ENCODE results near the gene FLT3.
A peak's percentile ranks its signal among the peaks of the same experiment; 100 is the strongest.
"Not testable (repeated sequence)": the region's sequence is repeated elsewhere in the genome, so short reads cannot be mapped to it uniquely, and the experiment has no call there.

Gene FLT3

DNA sequence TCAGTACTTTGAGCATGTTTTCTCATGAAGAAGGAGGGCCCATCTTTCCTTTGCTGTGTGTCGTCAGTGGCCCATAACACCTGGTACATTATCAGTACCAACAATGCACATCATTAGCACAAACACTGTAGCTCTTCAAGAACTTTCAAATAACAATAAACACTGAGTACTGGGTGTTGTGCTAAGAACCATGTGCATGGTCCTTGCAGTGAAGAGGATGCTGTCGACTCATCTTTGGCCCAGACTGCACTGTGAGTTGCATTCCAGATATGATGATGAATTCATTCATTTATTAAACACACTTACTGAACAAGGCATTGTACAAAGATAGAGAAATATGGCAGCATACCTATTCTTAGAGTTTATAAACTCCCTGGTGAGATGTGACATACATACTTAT lies 55.8 kb downstream of the FLT3 start:
- peak; percentile 70 for DNase-seq (ENCODE audit: low read depth)

DNA sequence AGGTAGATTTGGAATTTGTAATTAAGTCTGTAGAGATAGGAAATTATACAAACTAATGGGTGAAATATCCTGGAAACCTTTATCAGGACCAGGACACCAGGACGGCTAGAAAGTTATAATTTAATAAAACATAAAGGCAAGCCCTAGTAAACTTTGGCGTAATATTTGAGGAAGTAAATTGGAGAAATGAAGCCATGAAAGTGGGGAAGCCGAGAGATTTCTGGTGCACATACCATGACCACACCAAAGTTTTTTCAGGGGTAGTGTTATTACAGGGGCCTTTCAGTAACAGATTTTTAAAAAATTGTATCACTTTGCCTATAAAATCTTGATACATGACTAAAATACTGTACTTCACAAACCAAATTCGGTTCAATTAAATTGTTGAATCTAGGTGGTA lies 57.2 kb downstream of the FLT3 start:
- DNase-seq (ENCODE audit: low read depth): no peak

GRCh38 chr13:28041501-28041900 lies 58.9 kb downstream of the FLT3 start:
- no peak for DNase-seq (ENCODE audit: low read depth)

DNA sequence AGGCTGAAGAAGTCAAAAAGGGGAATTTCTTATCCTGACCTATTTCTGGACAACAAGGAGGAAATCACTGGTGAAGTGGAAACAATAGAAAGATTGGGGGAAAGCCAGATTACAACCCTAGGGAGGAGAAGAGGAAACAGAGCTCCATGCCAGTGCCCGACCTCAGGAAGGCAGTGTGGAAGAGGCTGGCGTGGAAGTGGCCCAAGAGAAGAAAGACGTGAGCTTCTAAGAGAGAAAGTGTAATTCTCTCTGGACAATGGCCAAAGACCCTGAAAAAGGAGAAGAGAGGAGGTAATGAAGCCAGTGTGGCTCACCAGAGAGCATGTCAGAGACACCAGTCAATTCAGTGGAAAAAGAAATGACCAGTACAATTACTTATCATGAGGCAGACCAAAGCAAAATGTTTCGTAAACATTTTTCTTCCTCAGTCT lies 59.3 kb downstream of the FLT3 start:
- DNase-seq (ENCODE audit: low read depth): no peak

DNA sequence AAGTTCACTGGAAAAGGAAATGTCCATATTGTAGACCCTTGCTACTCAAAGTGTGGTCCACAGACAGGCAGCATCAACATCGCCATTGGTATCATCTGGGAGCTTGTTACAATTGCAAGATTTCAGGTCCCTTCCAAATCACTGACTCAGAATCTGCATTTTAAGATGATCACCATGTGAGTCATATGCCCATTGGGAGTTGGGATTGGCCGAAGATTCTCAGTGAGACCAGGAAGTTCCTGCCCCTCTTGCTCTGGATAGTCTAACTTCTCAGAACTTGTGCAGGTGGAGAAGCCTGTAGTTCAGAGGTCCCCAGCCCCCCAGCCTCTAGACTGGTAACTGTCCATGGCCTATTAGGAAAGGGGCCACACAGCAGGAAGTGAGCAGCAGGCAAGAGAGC lies 63.0 kb downstream of the FLT3 start:
- DNase-seq (ENCODE audit: low read depth): peak; percentile 58

- DNase-seq (ENCODE audit: low read depth): peak; percentile 16
Measured at GRCh38 chr13:28035146-28035782, 65.1 kb downstream of the FLT3 start.

GRCh38 chr13:28033894-28034655 lies 66.3 kb downstream of the FLT3 start:
- no peak for DNase-seq (ENCODE audit: low read depth)

DNA sequence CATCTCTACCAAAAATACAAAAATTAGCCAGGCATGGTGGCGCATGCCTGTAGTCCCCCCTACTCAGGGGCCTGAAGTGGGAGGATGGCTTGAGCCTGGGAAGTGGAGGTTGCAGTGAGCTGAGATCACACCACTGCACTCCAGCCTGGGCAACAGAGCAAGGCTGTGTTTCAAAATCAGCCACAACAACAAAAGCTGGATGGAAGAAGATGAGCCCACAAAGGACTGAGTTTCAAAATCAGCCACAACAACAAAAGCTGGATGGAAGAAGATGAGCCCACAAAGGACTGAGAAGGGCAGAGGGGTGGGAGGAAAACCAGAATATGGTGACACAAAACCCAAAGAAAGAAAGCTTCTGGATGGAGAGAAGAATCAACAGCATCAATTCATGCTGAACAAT lies 67.9 kb downstream of the FLT3 start:
- DNase-seq (ENCODE audit: low read depth): not testable (repeated sequence)

GRCh38 chr13:28031896-28032288 lies 68.5 kb downstream of the FLT3 start:
- DNase-seq (ENCODE audit: low read depth): no peak

DNA sequence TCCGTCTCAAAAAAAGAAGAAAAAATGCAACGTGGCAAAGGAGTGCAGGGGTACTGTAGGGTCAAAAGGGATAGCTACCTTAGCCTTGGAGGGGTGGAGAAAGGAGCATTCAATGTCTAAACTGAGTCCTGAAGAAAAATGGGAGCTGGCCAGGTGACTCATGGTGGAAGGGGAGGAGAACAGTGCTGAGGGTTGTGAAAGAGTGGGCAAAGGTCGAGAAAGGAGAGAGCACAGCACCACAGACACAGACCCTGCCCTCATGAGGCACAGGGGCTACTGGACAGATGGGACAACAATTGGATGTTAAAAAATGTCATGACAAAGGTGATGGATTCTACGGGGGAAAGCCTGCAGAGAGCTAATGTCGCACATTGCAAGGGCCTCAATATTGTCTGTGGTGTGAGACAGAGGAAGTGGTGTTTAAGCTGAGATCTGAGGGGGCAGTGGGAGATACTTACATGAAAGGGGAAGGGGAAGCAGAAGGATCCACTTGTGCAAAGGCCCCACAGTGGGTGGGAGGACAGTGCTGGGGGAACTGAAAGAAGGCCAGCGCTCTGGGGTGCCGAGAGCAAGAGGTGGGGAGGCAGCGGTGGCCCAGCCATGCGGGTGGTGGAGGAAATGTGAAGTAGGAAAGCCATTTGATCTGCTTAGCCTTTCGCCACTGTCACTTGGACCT lies 69.0 kb downstream of the FLT3 start:
- DNase-seq (ENCODE audit: low read depth): no peak

GRCh38 chr13:28027607-28028364 lies 72.6 kb downstream of the FLT3 start:
- DNase-seq (ENCODE audit: low read depth): no peak

DNA sequence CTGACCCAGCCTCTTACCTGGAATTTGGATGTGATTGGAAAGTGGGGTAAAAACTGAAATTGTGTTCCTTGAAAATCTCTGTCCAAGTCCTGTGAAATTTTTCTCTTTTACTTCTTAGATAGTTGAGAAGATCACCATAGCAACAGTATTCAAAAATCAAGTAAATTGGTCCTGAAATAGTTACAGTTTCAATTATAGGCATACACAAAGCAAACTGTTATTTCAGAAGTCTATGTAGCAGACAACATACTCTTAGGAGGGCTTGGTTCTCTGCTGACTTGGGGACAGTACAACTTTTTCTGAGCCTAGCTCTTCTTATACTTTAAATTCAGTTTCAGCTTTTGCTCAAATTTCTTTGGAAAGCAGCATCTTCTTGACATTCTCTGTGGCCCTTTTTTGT lies 73.3 kb downstream of the FLT3 start:
- no peak for DNase-seq (ENCODE audit: low read depth)

DNA sequence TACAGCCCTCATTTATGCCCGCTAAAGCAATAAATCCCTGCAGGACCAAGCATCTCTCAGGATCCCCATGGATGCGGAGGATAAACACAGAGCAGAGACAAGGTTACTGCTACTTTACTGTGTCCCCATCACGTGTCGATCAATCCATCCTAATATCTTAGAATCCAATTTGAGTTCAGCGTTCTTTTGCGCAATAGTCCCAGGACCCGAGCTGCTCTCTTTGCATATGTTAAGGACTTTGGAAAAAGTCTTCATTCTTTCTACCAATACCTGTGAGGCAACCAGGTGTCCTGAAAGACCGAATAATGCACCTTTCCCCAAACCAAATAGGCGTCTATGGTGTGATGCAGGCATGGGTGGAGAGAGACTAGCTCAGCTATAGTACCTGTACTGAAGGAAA lies 73.9 kb downstream of the FLT3 start:
- DNase-seq (ENCODE audit: low read depth): no peak

DNA sequence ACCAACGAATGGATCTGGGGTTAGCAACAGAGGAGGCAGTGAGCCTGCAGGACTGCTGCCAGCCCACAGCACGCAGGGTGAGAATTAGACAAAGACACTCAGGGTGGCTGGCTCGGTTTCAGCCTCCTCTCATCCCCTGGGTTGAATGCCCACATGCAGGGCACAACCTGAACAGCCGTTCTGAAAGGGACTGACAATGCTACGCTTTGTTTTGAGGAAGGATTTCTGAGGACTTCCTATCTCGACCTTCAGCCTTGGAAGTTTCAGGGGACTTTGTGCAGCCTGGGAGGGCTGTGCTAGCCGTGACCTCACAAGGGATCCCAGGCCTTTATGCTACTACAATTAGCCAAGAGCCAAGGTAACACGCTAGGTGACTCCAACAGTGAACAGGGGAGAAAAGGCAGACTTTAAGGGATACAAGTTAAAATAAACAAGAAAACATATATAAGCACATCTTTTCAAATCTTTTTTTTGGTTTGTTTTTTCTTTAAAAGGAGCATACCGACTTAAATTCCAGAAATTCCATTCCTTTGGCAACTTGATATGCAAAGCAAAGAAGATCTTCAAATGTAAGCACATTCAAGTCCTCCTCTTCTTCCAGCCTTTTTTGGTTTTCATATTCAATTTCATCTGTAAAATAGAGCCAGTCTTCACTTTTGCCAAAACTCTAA lies 77.4 kb downstream of the FLT3 start:
- DNase-seq (ENCODE audit: low read depth): peak; percentile 56

DNA sequence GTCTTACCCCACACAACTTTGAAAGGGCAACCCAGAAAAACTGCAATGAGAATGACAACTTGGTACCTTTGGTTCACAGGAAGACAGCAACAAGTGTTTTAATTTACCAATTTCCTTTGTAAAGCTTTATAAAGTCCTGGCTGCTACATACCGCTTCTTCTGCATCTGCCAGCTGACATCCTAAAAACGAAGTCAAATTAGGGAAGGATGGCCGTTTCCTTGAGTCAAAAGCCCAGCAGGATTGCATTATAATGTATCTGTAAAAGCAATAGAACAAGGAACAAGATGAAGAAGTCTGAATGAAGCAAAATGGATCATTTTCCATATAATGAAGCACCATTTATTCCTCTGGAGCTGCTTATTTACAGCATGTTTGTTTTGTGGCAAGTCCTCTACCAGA lies 86.1 kb downstream of the FLT3 start:
- no peak for DNase-seq (ENCODE audit: low read depth)

GRCh38 chr13:28013482-28013881 lies 86.9 kb downstream of the FLT3 start:
- DNase-seq (ENCODE audit: low read depth): no peak

DNA sequence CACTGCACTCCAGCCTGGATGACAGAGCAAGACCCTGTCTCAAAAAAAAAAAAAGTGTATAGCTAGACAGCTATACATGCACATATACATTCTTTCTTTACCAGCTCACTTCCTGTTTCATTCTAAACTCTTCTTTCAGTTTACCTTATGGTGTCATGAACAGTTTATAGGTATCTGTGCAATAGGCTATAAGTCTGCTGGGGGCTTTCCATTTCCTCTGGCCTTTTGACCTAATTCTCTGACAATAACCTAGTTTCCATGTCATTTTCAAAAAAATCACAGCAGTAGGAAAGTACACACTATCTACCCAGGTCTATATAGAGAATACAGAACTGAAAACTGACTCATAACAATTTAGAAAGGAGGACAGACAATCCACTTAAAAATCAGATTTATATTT lies 87.5 kb downstream of the FLT3 start:
- DNase-seq (ENCODE audit: low read depth): no peak

GRCh38 chr13:28012383-28012782 lies 88.0 kb downstream of the FLT3 start:
- DNase-seq (ENCODE audit: low read depth): peak; percentile 27

GRCh38 chr13:28010046-28010445 lies 90.3 kb downstream of the FLT3 start:
- no peak for DNase-seq (ENCODE audit: low read depth)

GRCh38 chr13:28005016-28005415 lies 95.4 kb downstream of the FLT3 start:
- DNase-seq (ENCODE audit: low read depth): not testable (repeated sequence)

GRCh38 chr13:28002886-28003698 lies 97.3 kb downstream of the FLT3 start:
- DNase-seq (ENCODE audit: low read depth): no peak

All from EH (cell line).